Measurements from ENCODE around the gene HNRNPAB. TPM values are rescaled to one million over a fixed set of nuclear protein-coding genes. Genes with fewer than 3 reads are reported as not detected.

The HNRNPAB gene
- total and polyA plus RNA-seq, 9 of the 15 experiments (the other 6 are each of a cell fraction or from before 2014, with no cell fraction given): 34.6 to 425 (median 236) TPM

- TF ChIP-seq, protein P1, sequence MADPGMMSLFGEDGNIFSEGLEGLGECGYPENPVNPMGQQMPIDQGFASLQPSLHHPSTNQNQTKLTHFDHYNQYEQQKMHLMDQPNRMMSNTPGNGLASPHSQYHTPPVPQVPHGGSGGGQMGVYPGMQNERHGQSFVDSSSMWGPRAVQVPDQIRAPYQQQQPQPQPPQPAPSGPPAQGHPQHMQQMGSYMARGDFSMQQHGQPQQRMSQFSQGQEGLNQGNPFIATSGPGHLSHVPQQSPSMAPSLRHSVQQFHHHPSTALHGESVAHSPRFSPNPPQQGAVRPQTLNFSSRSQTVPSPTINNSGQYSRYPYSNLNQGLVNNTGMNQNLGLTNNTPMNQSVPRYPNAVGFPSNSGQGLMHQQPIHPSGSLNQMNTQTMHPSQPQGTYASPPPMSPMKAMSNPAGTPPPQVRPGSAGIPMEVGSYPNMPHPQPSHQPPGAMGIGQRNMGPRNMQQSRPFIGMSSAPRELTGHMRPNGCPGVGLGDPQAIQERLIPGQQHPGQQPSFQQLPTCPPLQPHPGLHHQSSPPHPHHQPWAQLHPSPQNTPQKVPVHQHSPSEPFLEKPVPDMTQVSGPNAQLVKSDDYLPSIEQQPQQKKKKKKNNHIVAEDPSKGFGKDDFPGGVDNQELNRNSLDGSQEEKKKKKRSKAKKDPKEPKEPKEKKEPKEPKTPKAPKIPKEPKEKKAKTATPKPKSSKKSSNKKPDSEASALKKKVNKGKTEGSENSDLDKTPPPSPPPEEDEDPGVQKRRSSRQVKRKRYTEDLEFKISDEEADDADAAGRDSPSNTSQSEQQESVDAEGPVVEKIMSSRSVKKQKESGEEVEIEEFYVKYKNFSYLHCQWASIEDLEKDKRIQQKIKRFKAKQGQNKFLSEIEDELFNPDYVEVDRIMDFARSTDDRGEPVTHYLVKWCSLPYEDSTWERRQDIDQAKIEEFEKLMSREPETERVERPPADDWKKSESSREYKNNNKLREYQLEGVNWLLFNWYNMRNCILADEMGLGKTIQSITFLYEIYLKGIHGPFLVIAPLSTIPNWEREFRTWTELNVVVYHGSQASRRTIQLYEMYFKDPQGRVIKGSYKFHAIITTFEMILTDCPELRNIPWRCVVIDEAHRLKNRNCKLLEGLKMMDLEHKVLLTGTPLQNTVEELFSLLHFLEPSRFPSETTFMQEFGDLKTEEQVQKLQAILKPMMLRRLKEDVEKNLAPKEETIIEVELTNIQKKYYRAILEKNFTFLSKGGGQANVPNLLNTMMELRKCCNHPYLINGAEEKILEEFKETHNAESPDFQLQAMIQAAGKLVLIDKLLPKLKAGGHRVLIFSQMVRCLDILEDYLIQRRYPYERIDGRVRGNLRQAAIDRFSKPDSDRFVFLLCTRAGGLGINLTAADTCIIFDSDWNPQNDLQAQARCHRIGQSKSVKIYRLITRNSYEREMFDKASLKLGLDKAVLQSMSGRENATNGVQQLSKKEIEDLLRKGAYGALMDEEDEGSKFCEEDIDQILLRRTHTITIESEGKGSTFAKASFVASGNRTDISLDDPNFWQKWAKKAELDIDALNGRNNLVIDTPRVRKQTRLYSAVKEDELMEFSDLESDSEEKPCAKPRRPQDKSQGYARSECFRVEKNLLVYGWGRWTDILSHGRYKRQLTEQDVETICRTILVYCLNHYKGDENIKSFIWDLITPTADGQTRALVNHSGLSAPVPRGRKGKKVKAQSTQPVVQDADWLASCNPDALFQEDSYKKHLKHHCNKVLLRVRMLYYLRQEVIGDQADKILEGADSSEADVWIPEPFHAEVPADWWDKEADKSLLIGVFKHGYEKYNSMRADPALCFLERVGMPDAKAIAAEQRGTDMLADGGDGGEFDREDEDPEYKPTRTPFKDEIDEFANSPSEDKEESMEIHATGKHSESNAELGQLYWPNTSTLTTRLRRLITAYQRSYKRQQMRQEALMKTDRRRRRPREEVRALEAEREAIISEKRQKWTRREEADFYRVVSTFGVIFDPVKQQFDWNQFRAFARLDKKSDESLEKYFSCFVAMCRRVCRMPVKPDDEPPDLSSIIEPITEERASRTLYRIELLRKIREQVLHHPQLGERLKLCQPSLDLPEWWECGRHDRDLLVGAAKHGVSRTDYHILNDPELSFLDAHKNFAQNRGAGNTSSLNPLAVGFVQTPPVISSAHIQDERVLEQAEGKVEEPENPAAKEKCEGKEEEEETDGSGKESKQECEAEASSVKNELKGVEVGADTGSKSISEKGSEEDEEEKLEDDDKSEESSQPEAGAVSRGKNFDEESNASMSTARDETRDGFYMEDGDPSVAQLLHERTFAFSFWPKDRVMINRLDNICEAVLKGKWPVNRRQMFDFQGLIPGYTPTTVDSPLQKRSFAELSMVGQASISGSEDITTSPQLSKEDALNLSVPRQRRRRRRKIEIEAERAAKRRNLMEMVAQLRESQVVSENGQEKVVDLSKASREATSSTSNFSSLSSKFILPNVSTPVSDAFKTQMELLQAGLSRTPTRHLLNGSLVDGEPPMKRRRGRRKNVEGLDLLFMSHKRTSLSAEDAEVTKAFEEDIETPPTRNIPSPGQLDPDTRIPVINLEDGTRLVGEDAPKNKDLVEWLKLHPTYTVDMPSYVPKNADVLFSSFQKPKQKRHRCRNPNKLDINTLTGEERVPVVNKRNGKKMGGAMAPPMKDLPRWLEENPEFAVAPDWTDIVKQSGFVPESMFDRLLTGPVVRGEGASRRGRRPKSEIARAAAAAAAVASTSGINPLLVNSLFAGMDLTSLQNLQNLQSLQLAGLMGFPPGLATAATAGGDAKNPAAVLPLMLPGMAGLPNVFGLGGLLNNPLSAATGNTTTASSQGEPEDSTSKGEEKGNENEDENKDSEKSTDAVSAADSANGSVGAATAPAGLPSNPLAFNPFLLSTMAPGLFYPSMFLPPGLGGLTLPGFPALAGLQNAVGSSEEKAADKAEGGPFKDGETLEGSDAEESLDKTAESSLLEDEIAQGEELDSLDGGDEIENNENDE (IDR thresholded peaks at IDR 0.05; ENCODE audit: low read depth, low read length): no peak
- TF ChIP-seq ZNF584 (CRISPR knock-in tag; IDR thresholded peaks at IDR 0.05; ENCODE audit: low read depth): no peak
- no peak for TF ChIP-seq PHF8 (IDR thresholded peaks at IDR 0.05; ENCODE audit: borderline replicate concordance, low read length)
- TF ChIP-seq, protein P2, sequence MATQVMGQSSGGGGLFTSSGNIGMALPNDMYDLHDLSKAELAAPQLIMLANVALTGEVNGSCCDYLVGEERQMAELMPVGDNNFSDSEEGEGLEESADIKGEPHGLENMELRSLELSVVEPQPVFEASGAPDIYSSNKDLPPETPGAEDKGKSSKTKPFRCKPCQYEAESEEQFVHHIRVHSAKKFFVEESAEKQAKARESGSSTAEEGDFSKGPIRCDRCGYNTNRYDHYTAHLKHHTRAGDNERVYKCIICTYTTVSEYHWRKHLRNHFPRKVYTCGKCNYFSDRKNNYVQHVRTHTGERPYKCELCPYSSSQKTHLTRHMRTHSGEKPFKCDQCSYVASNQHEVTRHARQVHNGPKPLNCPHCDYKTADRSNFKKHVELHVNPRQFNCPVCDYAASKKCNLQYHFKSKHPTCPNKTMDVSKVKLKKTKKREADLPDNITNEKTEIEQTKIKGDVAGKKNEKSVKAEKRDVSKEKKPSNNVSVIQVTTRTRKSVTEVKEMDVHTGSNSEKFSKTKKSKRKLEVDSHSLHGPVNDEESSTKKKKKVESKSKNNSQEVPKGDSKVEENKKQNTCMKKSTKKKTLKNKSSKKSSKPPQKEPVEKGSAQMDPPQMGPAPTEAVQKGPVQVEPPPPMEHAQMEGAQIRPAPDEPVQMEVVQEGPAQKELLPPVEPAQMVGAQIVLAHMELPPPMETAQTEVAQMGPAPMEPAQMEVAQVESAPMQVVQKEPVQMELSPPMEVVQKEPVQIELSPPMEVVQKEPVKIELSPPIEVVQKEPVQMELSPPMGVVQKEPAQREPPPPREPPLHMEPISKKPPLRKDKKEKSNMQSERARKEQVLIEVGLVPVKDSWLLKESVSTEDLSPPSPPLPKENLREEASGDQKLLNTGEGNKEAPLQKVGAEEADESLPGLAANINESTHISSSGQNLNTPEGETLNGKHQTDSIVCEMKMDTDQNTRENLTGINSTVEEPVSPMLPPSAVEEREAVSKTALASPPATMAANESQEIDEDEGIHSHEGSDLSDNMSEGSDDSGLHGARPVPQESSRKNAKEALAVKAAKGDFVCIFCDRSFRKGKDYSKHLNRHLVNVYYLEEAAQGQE (IDR thresholded peaks at IDR 0.05; ENCODE audit: borderline replicate concordance): peak; percentile 94
- TF ChIP-seq, protein P2 (CRISPR knock-in tag; IDR thresholded peaks at IDR 0.05; ENCODE audit: low read depth): no peak
- TF ChIP-seq NFRKB (IDR thresholded peaks at IDR 0.05; ENCODE audit: low read depth): no peak
These were observed 40.3 kb upstream of the HNRNPAB start (continued) for GRCh38 chr5:178163772-178164735.

Data from K562 (cell line).